Adrenal gland (tissue), 5 donors: Measurements from ENCODE around the gene UBR3.

Experiments
- CTCF ChIP-seq, 6 experiments: fragments of 450-650 bp in 4 of 6; fragments of 200-600 bp in 2 of 6; sonication (generic) in 1 of 6; IDR thresholded peaks; 1 replicate in 5 of 6; 2 replicates in 1 of 6; pipeline versions ENCODE4 v1.5.1 to v1.8.0; 2016 to 2021; ENCODE audit warnings: antibody characterized with exemption in 6 of 6, mild to moderate bottlenecking in 2 of 6, moderate library complexity in 1 of 6
- POLR2A ChIP-seq, 2 donors: fragments of 450-650 bp; IDR thresholded peaks; one replicate each; pipeline ENCODE4 v1.6.1; 2017; ENCODE audit warnings: antibody characterized with exemption in 2 of 2, mild to moderate bottlenecking in 2 of 2, moderate library complexity in 1 of 2
- donor health status: DM: no; HTN: no; CAD: no.

GRCh38 chr2:169860149-169860548 lies 32.9 kb downstream of the UBR3 start:
- TF ChIP-seq CTCF (IDR thresholded peaks at IDR 0.05) (no peak), POLR2A (IDR thresholded peaks at IDR 0.05) (no peak)
